Vagina (tissue), 2 donors: ENCODE measurements around the gene CARHSP1. TPM values are rescaled to one million over a fixed set of nuclear protein-coding genes. Genes with fewer than 3 reads are reported as not detected.
A peak's percentile ranks its signal among the peaks of the same experiment; 100 is the strongest.

ENCODE experiments used
- DNase-seq, 2 donors: peaks; one replicate each; pipeline ENCODE4 v3.0.0-alpha.2; 2017; ENCODE audit errors: extremely low spot score in 2 of 2
- H3K27ac ChIP-seq: fragments of 200-600 bp; sonication (generic); one replicate; pipeline ENCODE4 v1.5.1; 2019
- H3K27me3 ChIP-seq: fragments of 200-600 bp; sonication (generic); one replicate; pipeline ENCODE4 v1.5.1; 2019
- H3K36me3 ChIP-seq, 2 donors: fragments of 200-600 bp; sonication (generic); one replicate each; pipeline ENCODE4 v1.5.1; 2017 to 2019
- H3K4me1 ChIP-seq: fragments of 200-600 bp; sonication (generic); one replicate; pipeline ENCODE4 v1.5.1; 2019
- H3K4me3 ChIP-seq, 2 donors: fragments of 200-600 bp; sonication (generic); 1 replicate in 1 of 2; 2 replicates in 1 of 2; pipeline ENCODE4 v1.5.1; 2016 to 2019
- H3K9me3 ChIP-seq: fragments of 200-600 bp; sonication (generic); one replicate; pipeline ENCODE4 v1.5.1; 2019
- CTCF ChIP-seq, 3 experiments: fragments of 450-650 bp in 2 of 3; fragments of 200-600 bp in 1 of 3; sonication (generic) in 1 of 3; IDR thresholded peaks; one replicate each; pipeline ENCODE4 v1.5.1; 2017 to 2019; ENCODE audit warnings: antibody characterized with exemption in 3 of 3, mild to moderate bottlenecking in 2 of 3, moderate library complexity in 2 of 3
- POLR2A ChIP-seq, 2 donors: fragments of 450-650 bp; IDR thresholded peaks; one replicate each; pipeline ENCODE4 v1.6.1; 2017; ENCODE audit warnings: antibody characterized with exemption in 2 of 2, mild to moderate bottlenecking in 2 of 2, moderate library complexity in 2 of 2
- POLR2AphosphoS5 ChIP-seq, 2 donors: sonication (generic); formaldehyde crosslinking; IDR thresholded peaks; one replicate each; pipeline ENCODE4 v1.9.0; 2017; ENCODE audit warnings: antibody characterized with exemption in 2 of 2, mild to moderate bottlenecking in 2 of 2, low read depth in 1 of 2; ENCODE audit not compliant: insufficient read depth in 1 of 2
- intact Hi-C: fragments of 100-400 bp; cut with DNase I; formaldehyde crosslinking; loops from one replicate; pipeline ENCODE4 v1.15.1; 2023
- total RNA-seq: library from RNA; depleted of rRNA; stranded (reverse); fragments of >200 nt; gene quantifications from one replicate; pipeline ENCODE4 v1.2.3, GENCODE V29; 2016

The CARHSP1 gene
- total RNA-seq, 1 donor from 2014 or later: 125 TPM

DNA sequence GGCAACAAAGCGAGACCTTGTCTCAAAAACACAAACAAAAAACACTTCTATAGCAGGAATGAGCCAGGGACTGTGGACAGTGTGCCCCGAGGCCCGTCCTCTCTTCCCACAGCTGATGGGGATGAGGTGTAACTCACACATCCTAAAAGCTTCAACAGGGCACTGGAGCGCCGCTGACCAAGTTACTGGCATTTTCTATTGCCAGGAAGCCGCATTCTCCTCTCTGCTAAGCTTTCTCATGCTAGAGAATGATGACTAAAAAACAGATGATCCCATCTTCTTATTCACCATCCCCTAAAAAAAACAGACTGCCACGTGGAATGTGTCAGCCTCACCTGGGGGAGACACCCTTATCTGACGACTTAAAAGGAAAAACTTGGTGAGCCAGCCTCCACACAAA, 16.3 kb downstream of the CARHSP1 start:
- intact Hi-C loops: no loop called here
- no peak for TF ChIP-seq CTCF (IDR thresholded peaks at IDR 0.05)
- TF ChIP-seq POLR2AphosphoS5 (IDR thresholded peaks at IDR 0.05; ENCODE audit: insufficient read depth in 1 of 2, low read depth in 1 of 2): no peak
- no peak for TF ChIP-seq POLR2A (IDR thresholded peaks at IDR 0.05)
- H3K4me1 ChIP-seq: peaks cover 27% of the 10 kb centered on the region
- H3K4me3 ChIP-seq: no peak overlapping the region
- H3K36me3 ChIP-seq: peaks cover 0 to 38% of the 10 kb centered on the region in 2 donors
- DNase-seq: no peak
- H3K9me3 ChIP-seq: no peaks in the 10 kb centered on the region
- no peak overlapping the region for H3K27ac ChIP-seq
- H3K27me3 ChIP-seq: no peaks in the 10 kb centered on the region

DNA sequence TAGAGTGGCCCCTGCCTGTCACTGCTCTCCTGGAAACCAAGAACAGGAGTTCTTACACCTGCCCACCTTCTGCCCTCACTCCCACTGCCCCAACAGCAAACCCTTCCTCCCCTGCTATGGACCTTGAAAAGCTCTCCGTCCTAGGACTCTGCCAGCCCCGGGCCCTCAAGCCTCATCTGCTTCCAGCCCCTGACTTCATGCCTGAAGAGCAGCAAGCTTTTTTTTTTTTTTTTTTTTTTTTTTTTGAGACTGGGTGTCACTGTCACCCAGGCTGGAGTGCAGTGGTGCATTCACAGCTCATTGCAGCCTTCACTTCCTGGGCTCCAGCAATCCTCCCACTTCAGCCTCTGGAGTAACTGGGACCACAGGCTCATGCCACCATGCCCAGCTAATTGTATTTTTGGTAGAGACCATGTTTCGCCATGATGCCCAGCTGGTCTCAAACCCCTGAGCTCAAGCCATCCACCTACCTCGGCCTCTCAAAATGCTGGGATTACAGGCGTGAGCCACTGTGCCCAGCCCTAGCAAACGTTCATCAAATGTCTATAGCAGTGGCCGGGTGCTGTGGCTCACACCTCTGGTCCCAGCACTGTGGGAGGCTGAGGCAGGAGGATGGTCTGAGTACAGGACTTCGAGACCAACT, 16.9 kb downstream of the CARHSP1 start:
- intact Hi-C loops: no loop called here
- H3K36me3 ChIP-seq: peaks cover 0 to 36% of the 10 kb centered on the region in 2 donors
- no peak overlapping the region for H3K27ac ChIP-seq

DNA sequence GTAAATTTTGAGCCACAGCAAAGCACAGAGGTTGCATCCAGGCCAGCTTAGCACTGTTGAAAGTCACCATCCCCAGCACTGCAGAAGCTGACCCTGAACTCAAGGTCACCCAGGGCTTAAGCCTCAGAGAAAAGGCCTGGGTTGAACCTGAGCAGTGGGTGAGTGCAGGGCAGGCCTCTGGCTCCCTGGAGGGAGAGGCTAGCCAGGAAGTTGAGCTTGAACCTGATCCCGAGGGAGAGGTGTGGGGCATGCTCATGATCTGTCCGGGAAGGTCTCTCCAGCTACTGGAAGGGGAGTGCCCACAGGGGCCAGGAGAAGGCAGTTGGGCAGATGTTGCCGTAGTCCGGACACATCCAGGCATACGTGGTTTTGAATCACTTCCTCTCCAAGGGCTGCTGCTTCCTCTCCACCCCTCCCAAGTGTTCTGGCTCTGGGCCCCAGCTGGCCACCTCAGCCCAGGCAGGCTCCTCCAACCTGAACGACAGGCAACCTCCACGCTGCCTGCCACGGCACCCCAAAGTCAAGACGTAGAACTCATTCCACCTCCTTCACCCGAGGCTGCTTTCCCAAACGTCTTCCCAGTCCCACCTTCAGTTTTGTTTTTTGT, 18.4 kb downstream of the CARHSP1 start:
- Histone ChIP-seq H3K36me3 (peaks cover 0 to 21% of the 10 kb centered on the region in 2 donors), H3K4me1 (peaks cover 22% of the 10 kb centered on the region), H3K27ac (peak overlapping the region; percentile 55), H3K9me3 (no peaks in the 10 kb centered on the region), H3K4me3 (no peak overlapping the region), H3K27me3 (no peaks in the 10 kb centered on the region)
- intact Hi-C loops: no loop called here
- TF ChIP-seq POLR2A (IDR thresholded peaks at IDR 0.05): no peak
- peak; percentile 39 to 65 for TF ChIP-seq POLR2AphosphoS5 (IDR thresholded peaks at IDR 0.05; ENCODE audit: insufficient read depth in 1 of 2, low read depth in 1 of 2)
- no peak for DNase-seq

More for the DNA sequence above, 16.9 kb downstream of the CARHSP1 start:
- no peak for DNase-seq
- no peak overlapping the region for H3K4me3 ChIP-seq
- H3K4me1 ChIP-seq: peaks cover 27% of the 10 kb centered on the region
- no peaks in the 10 kb centered on the region for H3K9me3 ChIP-seq
- TF ChIP-seq POLR2AphosphoS5 (IDR thresholded peaks at IDR 0.05; ENCODE audit: insufficient read depth in 1 of 2, low read depth in 1 of 2): no peak
- H3K27me3 ChIP-seq: no peaks in the 10 kb centered on the region

GRCh38 chr16:8849411-8850011, 19.3 kb downstream of the CARHSP1 start:
- Histone ChIP-seq H3K4me1 (peaks cover 22% of the 10 kb centered on the region), H3K27me3 (no peaks in the 10 kb centered on the region), H3K9me3 (no peaks in the 10 kb centered on the region), H3K27ac (peak overlapping the region; percentile 55), H3K4me3 (no peak overlapping the region), H3K36me3 (peaks cover 0 to 13% of the 10 kb centered on the region in 2 donors)
- intact Hi-C loops: no loop called here
- DNase-seq: no peak
- TF ChIP-seq POLR2A (IDR thresholded peaks at IDR 0.05) (no peak), POLR2AphosphoS5 (IDR thresholded peaks at IDR 0.05; ENCODE audit: insufficient read depth in 1 of 2, low read depth in 1 of 2) (peak in 1 of 2 donors; percentile 4)

GRCh38 chr16:8848939-8849391, 19.8 kb downstream of the CARHSP1 start:
- H3K27ac ChIP-seq: peak overlapping the region; percentile 55
- peaks cover 22% of the 10 kb centered on the region for H3K4me1 ChIP-seq
- no peaks in the 10 kb centered on the region for H3K9me3 ChIP-seq
- intact Hi-C loops: no loop called here
- peaks cover 0 to 7% of the 10 kb centered on the region in 2 donors for H3K36me3 ChIP-seq
- DNase-seq: no peak
- no peak overlapping the region for H3K4me3 ChIP-seq
- no peaks in the 10 kb centered on the region for H3K27me3 ChIP-seq
- TF ChIP-seq POLR2AphosphoS5 (IDR thresholded peaks at IDR 0.05; ENCODE audit: insufficient read depth in 1 of 2, low read depth in 1 of 2): peak in 1 of 2 donors; percentile 49
- no peak for TF ChIP-seq CTCF (IDR thresholded peaks at IDR 0.05)

- Histone ChIP-seq H3K36me3 (peaks cover 0 to 1% of the 10 kb centered on the region in 2 donors), H3K4me3 (no peak overlapping the region), H3K27ac (peak overlapping the region; percentile 55), H3K4me1 (peaks cover 22% of the 10 kb centered on the region), H3K9me3 (no peaks in the 10 kb centered on the region), H3K27me3 (no peaks in the 10 kb centered on the region)
- intact Hi-C loops: no loop called here
- DNase-seq: no peak
- TF ChIP-seq POLR2A (IDR thresholded peaks at IDR 0.05): no peak
- TF ChIP-seq CTCF (IDR thresholded peaks at IDR 0.05): no peak
- TF ChIP-seq POLR2AphosphoS5 (IDR thresholded peaks at IDR 0.05; ENCODE audit: insufficient read depth in 1 of 2, low read depth in 1 of 2): no peak
These were observed 20.4 kb downstream of the CARHSP1 start for GRCh38 chr16:8848231-8848938.
